ENCODE measurements around the gene LITAFD.

GRCh38 chr16:8889893-8890548 lies 7.9 kb downstream of the LITAFD start:
- no peak for TF ChIP-seq EGR1 (IDR thresholded peaks at IDR 0.05)
- no peak for TF ChIP-seq EP300 (IDR thresholded peaks at IDR 0.05; ENCODE audit: borderline replicate concordance)
- TF ChIP-seq ZBTB7A (IDR thresholded peaks at IDR 0.05; ENCODE audit: low read depth), result no peak
- TF ChIP-seq NFIC (IDR thresholded peaks at IDR 0.05), result no peak
- no peak for TF ChIP-seq TAF1 (IDR thresholded peaks at IDR 0.05; ENCODE audit: low read depth)
- no peak for TF ChIP-seq CEBPB (IDR thresholded peaks at IDR 0.05)
- TF ChIP-seq MAX (IDR thresholded peaks at IDR 0.05), result no peak
- TF ChIP-seq, protein P1, sequence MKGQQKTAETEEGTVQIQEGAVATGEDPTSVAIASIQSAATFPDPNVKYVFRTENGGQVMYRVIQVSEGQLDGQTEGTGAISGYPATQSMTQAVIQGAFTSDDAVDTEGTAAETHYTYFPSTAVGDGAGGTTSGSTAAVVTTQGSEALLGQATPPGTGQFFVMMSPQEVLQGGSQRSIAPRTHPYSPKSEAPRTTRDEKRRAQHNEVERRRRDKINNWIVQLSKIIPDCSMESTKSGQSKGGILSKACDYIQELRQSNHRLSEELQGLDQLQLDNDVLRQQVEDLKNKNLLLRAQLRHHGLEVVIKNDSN (IDR thresholded peaks at IDR 0.05), result no peak
- TF ChIP-seq TCF12 (IDR thresholded peaks at IDR 0.05; ENCODE audit: low read depth), result no peak

Measured in Ishikawa (cell line).